HUES6 (cell line): Measurements from ENCODE around the gene LYPD3.

Source experiments
- H3K27ac ChIP-seq: 2 replicates; pipeline ENCODE4 v1.7.0; 2013; ENCODE audit warnings: low read depth, mild to moderate bottlenecking, low read length, inconsistent platforms
- H3K27me3 ChIP-seq: 2 replicates; pipeline ENCODE4 v1.6.1; 2013; ENCODE audit warnings: low read length; ENCODE audit not compliant: control insufficient read depth, insufficient read depth
- H3K36me3 ChIP-seq: 2 replicates; pipeline ENCODE4 v1.6.1; 2013; ENCODE audit warnings: low read length; ENCODE audit not compliant: control insufficient read depth, insufficient read depth
- H3K4me1 ChIP-seq: 2 replicates; pipeline ENCODE4 v1.6.1; 2013; ENCODE audit warnings: low read length; ENCODE audit not compliant: control insufficient read depth, insufficient read depth
- H3K4me3 ChIP-seq: 2 replicates; pipeline ENCODE4 v1.5.1; 2013; ENCODE audit warnings: low read depth, low read length
- H3K9ac ChIP-seq: one replicate; pipeline ENCODE4 v1.6.1; 2013; ENCODE audit warnings: mild to moderate bottlenecking, low read length
- H3K9me3 ChIP-seq: 2 replicates; pipeline ENCODE4 v1.6.1; 2013; ENCODE audit warnings: low read depth, low read length; ENCODE audit not compliant: control insufficient read depth, insufficient read depth

LYPD3 gene

DNA sequence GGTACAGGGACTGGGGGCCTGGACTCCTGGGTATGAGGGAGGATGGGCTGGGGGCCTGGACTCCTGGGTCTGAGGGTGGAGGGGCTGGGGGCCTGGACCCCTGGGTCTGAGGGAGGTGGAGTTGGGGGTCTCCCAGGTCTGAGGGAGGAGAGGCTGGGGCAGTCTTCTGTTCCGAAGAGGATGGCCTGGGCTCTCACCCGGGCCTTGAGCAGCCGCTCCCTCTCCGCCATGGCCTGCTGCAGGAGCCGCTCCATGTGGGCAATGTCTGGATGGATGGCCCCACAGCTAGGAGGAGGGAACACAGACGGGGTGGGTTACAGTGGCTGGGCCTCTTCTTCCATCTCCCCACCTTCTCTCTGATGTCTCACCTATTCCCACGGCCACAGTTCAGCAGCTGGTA is 21.0 kb upstream of the LYPD3 start:
- Histone ChIP-seq H3K27me3 (no peaks in the 10 kb centered on the region), H3K4me3 (no peak overlapping the region), H3K9me3 (no peaks in the 10 kb centered on the region), H3K36me3 (no peaks in the 10 kb centered on the region), H3K9ac (no peak overlapping the region), H3K4me1 (no peaks in the 10 kb centered on the region; the same call in 1 of the 2 replicates), H3K27ac (no peak overlapping the region)

DNA sequence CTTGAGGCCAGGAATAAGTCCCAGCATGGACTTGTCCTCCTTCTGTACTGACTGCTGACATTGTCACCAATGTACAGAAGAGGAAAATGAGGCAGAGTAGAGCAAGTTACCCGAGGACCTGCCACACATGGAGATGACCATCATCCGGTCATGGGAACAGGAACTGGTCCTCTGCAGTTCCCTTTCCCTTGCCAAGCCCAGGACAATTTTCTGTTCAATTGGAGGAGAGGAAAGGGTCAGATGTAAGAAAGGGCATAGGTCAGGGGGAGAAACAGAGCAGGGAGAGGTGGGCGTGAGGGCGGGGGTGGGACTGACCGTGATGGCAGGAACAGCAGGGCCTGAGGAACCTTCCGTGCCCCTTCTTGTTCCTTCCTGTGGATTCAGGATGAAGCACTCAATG is 20.5 kb upstream of the LYPD3 start:
- no peaks in the 10 kb centered on the region for H3K27me3 ChIP-seq
- no peak overlapping the region for H3K9ac ChIP-seq
- H3K27ac ChIP-seq, result no peak overlapping the region
- H3K9me3 ChIP-seq, result no peaks in the 10 kb centered on the region
- H3K4me3 ChIP-seq, result no peak overlapping the region
- H3K36me3 ChIP-seq, result no peaks in the 10 kb centered on the region
- no peaks in the 10 kb centered on the region; the same call in 1 of the 2 replicates for H3K4me1 ChIP-seq

DNA sequence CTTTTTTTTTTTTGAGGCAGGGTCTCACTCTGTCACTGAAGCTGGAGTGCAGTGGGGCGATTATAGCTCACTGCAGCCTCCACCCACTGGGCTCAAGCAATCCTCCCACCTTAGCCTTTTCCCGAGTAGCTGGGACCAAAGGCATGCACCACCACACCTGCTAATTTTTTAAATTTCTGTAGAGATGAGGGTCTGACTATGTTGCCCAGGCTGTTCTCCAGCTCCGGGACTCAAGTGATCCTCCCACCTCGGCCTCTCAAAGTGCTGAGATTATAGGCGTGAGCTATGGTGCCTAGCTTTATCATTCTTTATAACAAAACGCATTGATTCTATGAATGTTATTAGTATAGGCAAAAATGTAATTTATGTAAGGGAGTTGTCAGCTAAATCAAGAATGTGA is 17.9 kb upstream of the LYPD3 start:
- no peak overlapping the region for H3K27ac ChIP-seq
- H3K36me3 ChIP-seq, result no peaks in the 10 kb centered on the region
- no peaks in the 10 kb centered on the region for H3K9me3 ChIP-seq
- no peaks in the 10 kb centered on the region for H3K27me3 ChIP-seq
- no peak overlapping the region for H3K9ac ChIP-seq
- no peak overlapping the region for H3K4me3 ChIP-seq
- H3K4me1 ChIP-seq, result no peaks in the 10 kb centered on the region; the same call in 1 of the 2 replicates

DNA sequence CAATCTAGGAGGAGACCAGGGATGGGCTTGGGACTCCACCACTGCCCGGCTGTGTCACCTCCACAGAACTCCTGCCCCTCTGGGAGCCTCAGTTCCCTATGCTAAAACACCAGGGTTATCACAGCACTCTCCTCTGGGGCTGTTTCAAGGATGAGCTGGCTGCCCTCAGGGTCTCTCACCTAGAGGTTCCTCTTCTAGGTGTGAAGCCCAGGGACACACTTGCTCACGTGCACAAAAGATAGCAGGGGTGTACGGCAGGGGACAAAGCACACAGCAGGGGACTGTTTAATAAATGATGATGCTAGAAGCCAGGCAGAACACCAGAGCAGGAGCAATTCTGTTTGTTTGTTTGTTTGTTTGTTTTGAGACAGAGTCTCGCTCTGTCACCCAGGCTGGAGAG is 16.8 kb upstream of the LYPD3 start:
- peaks cover 3% of the 10 kb centered on the region; the same call in 1 of the 2 replicates for H3K36me3 ChIP-seq
- no peaks in the 10 kb centered on the region for H3K27me3 ChIP-seq
- no peaks in the 10 kb centered on the region for H3K9me3 ChIP-seq
- no peak overlapping the region for H3K27ac ChIP-seq
- no peaks in the 10 kb centered on the region; the same call in 1 of the 2 replicates for H3K4me1 ChIP-seq
- no peak overlapping the region for H3K9ac ChIP-seq
- no peak overlapping the region for H3K4me3 ChIP-seq

DNA sequence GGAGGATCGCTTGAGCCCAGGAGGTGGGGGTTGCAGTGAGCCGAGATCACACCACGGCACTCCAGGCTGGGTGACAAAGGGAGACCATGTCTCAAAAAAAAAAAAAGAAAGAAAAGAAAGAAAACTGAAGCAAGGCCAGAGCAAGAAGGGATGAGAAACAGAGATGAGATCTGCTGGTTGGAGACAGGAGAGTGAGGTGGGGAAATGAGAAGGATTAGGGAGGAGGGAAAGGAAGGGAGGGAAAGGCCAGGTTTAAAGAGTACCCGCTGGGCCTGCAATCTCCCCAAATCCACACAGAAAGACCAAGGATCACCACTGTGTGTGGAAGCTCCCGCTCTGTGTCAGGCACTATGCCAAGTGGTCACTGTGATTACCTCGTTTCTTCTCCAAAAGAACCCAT is 16.3 kb upstream of the LYPD3 start:
- H3K27ac ChIP-seq, result no peak overlapping the region
- no peaks in the 10 kb centered on the region for H3K27me3 ChIP-seq
- H3K36me3 ChIP-seq, result peaks cover 3% of the 10 kb centered on the region; the same call in 1 of the 2 replicates
- no peak overlapping the region for H3K9ac ChIP-seq
- no peaks in the 10 kb centered on the region; the same call in 1 of the 2 replicates for H3K4me1 ChIP-seq
- no peaks in the 10 kb centered on the region for H3K9me3 ChIP-seq
- no peak overlapping the region for H3K4me3 ChIP-seq

DNA sequence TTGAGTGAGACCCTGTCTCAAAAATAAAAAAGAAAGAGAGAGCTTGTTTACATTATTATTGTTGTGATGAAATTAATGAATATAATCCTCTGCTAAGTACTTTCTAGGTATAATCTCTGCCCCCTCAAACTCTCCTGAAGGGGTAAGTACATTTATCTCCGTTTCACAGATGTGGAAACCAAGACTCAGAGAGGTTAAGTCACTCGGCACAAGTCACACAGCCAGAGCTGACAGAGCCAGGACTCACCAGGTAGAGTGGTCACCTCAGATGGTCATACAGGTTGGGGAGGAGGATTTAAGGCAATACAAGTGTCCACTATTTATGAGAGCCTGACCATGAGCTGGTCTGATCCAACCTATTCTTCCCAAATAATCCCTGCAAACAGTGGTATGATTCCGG is 15.2 kb upstream of the LYPD3 start:
- H3K27ac ChIP-seq, result no peak overlapping the region

DNA sequence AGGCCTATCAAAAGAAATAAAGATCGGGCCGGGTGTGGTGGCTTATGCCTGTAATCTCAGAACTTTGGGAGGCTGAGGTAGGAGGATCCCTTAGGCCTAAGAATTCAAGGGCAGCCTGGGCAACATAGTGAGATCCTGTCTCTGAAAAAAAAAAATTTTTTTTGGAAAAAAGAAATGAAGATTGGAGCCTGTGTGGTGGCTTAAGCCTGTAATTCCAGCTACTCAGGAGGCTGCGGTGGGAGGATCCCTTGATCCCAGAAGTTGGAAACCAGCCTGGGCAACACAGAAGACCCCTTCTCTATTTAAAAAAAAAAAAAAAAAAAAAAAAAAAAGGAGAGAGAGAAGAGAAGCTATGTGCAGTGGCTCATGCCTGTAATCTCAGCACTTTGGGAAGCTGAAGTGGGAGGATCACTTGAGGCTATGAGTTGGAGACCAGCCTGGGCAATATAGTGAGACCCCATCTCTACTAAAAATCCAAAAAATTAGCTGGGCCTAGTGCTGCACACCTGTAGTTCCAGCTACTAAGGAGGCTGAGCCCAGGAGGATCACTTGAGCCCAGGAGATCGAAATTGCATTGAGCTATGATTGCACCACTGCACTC is 14.7 kb upstream of the LYPD3 start:
- H3K27me3 ChIP-seq, result no peaks in the 10 kb centered on the region

More for the DNA sequence above, 15.2 kb upstream of the LYPD3 start:
- H3K4me1 ChIP-seq, result no peaks in the 10 kb centered on the region; the same call in 1 of the 2 replicates
- no peak overlapping the region for H3K9ac ChIP-seq
- no peak overlapping the region for H3K4me3 ChIP-seq
- H3K36me3 ChIP-seq, result peaks cover 3% of the 10 kb centered on the region; the same call in 1 of the 2 replicates
- H3K9me3 ChIP-seq, result no peaks in the 10 kb centered on the region
- H3K27me3 ChIP-seq, result no peaks in the 10 kb centered on the region

DNA sequence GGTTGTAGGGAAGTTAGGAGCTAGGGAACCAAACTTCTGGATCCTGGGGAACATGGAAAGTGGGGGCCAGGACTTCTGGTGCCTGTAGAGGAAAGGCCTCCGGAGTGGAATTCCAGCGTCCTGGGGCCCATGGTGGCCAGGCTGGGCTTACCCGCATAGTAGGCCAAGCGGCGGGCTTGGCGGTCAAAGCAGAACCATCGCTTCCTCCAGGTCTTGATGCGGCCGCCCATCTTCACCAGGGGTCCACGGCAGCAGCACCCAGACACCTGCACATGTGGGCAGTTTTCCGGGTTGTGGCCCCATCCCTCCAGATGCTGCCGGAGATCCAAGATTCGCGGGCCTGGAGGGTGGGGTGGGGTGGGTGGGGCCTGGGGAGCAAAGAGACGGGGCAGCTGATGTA is 13.8 kb upstream of the LYPD3 start:
- Histone ChIP-seq H3K9ac (no peak overlapping the region), H3K9me3 (no peaks in the 10 kb centered on the region), H3K4me1 (peaks cover 3% of the 10 kb centered on the region; the same call in 1 of the 2 replicates), H3K27me3 (no peaks in the 10 kb centered on the region; the same call in 1 of the 2 replicates), H3K4me3 (no peak overlapping the region), H3K27ac (no peak overlapping the region), H3K36me3 (peaks cover 3% of the 10 kb centered on the region; the same call in 1 of the 2 replicates)

More for the DNA sequence above, 14.7 kb upstream of the LYPD3 start:
- no peak overlapping the region for H3K9ac ChIP-seq
- peaks cover 3% of the 10 kb centered on the region; the same call in 1 of the 2 replicates for H3K36me3 ChIP-seq
- no peaks in the 10 kb centered on the region; the same call in 1 of the 2 replicates for H3K4me1 ChIP-seq
- no peak overlapping the region for H3K4me3 ChIP-seq
- H3K27ac ChIP-seq, result no peak overlapping the region
- no peaks in the 10 kb centered on the region for H3K9me3 ChIP-seq

DNA sequence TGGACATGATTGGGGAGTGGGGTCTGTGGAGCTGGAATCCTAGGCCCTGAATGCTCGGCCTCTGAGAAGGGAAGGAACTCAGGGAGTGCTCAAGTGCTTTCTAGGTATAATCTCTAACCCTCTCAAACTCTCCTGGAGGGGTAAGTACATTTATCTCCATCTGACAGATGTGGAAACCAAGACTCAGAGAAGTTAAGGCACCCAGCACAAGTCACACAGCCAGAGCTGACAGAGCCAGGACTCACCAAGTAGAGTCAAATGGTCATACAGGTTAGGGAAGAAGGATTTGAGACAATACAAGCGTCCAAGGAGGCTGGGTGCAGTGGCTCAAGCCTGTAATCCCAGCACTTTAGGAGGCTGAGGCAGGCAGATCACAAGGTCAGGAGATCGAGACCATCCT is 12.9 kb upstream of the LYPD3 start:
- Histone ChIP-seq H3K27ac (no peak overlapping the region), H3K9me3 (no peaks in the 10 kb centered on the region), H3K4me3 (no peak overlapping the region), H3K4me1 (peaks cover 3% of the 10 kb centered on the region; the same call in 1 of the 2 replicates), H3K27me3 (no peaks in the 10 kb centered on the region; the same call in 1 of the 2 replicates), H3K36me3 (peaks cover 3% of the 10 kb centered on the region; the same call in 1 of the 2 replicates), H3K9ac (no peak overlapping the region)

DNA sequence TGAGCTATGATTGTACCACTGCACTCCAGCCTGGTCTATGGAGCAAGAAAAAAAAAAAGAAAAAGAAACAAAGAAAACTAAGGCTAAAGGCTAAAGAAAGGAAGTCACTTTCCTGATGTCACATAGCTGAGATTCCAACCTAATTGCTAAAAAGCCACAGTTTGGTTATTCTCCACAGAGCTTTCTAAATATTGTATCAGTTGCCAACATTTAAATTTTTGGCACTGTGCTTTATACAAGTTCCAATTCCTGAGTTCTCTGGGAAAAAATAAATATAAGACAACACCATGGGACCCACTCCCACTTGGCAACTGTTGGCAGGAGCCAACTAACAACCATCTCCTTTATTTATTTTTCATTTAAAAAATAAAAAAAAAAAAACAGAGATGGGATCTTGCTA is 11.2 kb upstream of the LYPD3 start:
- H3K9me3 ChIP-seq, result no peaks in the 10 kb centered on the region

DNA sequence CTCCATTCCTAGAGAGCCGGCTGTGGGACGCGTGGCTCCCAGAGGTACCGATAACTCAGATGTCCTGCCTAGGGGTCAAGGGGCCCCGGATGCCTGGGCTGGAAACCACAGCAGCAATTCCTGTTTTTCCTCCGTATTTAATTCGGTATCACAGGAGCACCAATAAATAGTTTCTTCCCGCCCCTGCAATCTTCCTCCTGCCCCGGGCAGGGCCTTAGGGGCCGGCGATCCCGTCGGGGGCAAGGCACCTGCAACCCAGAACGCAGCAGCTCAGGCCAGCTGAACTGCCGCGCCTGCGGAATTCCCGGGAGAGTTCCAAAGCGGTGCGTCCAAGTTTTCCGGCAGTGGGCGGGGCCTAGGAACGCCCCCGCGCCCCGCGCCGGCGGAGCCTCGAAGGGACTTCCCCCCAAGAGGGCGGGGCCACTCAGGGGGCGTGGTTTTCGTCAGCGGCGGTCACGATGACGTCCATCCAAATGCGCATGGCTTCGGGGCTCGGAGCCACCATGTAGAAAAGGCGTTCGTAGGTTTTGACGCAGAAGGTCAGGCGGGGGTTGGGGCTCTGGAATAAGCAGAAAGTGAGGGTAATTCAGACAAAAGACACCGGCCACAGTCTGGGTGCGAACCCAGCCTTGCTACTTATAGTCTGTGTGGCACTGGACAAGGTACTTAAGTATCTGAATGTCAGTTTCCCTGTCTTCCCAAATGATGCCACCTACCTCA is 9.7 kb upstream of the LYPD3 start:
- peaks cover 3% of the 10 kb centered on the region; the same call in 1 of the 2 replicates for H3K36me3 ChIP-seq
- H3K4me3 ChIP-seq, result peak overlapping the region; percentile 55
- H3K27me3 ChIP-seq, result no peaks in the 10 kb centered on the region; the same call in 1 of the 2 replicates
- H3K9ac ChIP-seq, result peak overlapping the region; percentile 51
- no peaks in the 10 kb centered on the region for H3K9me3 ChIP-seq
- 0 out of 2 replicates have a peak, but pooled peaks cover 3% of the 10 kb centered on the region for H3K4me1 ChIP-seq
- H3K27ac ChIP-seq, result no peak overlapping the region

More for the DNA sequence above, 11.2 kb upstream of the LYPD3 start:
- H3K4me1 ChIP-seq, result 0 out of 2 replicates have a peak, but pooled peaks cover 3% of the 10 kb centered on the region
- no peak overlapping the region for H3K4me3 ChIP-seq
- no peak overlapping the region for H3K27ac ChIP-seq
- no peaks in the 10 kb centered on the region; the same call in 1 of the 2 replicates for H3K27me3 ChIP-seq
- H3K9ac ChIP-seq, result no peak overlapping the region
- peaks cover 3% of the 10 kb centered on the region; the same call in 1 of the 2 replicates for H3K36me3 ChIP-seq
